ENCODE data around the gene RARS1.

The RARS1 gene

DNA sequence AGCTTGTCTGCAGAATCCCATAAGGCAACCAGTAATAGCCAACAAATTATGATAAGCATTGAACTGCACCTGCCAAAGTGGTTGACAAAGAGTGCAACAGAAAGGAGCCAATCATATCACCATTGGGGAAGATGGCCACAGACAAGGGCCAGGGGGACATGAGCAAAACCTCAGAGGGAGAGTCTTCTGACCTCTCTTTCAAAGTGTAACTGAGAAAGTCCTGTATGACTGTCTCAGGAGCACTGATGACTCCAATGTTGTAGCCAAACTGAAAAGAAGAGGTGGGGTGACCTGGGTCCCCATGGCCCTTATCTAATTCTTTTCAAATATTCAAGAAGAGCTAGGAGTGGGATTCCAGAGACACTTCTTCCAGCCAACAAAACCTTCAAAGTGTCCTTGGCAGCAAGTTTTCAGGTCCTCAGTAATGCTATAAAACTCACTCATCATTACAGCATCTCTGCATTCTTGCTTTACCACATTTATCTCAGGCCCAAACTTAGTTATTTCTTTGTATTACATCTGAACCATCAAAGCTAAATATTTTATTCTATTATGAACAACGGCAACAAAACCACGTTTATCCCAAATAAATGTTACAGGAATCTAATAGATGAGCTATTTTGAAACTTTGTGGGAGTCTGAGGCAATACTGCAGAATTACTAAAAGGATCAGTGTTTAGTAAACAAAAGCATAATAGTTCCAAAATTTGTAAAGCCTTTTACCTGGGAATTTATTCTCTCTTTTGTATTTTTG, 67.3 kb downstream of the RARS1 start:
- DNase-seq (ENCODE audit: low read depth in 2 of 2, low spot score in 1 of 2), result no peak

- no peak for DNase-seq (ENCODE audit: low read depth in 2 of 2, low spot score in 1 of 2)
These were observed 71.1 kb downstream of the RARS1 start for GRCh38 chr5:168557389-168557788.

GRCh38 chr5:168562279-168562678, 76.0 kb downstream of the RARS1 start:
- no peak for DNase-seq (ENCODE audit: low read depth in 2 of 2, low spot score in 1 of 2)

DNA sequence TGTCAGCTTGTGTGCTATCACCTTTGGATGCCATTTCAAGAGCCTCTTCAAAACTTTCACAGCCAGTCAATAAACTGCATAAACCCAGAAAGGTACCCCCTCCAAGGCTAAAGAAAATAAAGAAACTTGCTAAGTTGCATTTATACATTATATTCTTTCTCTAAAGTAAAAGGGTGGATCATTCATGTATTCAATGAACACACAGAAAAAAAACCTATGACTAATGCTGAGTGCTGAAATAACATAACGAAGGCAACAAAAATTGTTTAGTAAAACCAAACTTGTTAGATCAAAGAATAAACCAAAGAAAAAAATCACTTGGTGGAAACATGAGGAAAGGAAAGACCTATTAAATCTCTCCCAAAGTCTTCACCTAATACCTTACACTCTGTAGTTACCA, 77.7 kb downstream of the RARS1 start:
- no peak for DNase-seq (ENCODE audit: low read depth in 2 of 2, low spot score in 1 of 2)

- DNase-seq (ENCODE audit: low read depth in 2 of 2, low spot score in 1 of 2), result no peak
These were observed 82.5 kb downstream of the RARS1 start for GRCh38 chr5:168568738-168569137.

Data from stimulated activated CD8-positive, alpha-beta memory T cell treated with anti-CD3 and anti-CD28 coated beads, Interleukin-4, amount 100 ng/mL, for 1 hour (primary cell).